ENCODE measurements around the gene CD8A. TPM values are rescaled to one million over a fixed set of nuclear protein-coding genes. Genes with fewer than 3 reads are reported as not detected.

The CD8A gene
- total RNA-seq, 1 experiment from 2014 or later = 0.28 TPM

GRCh38 chr2:86790134-86790675 is 508 bp downstream of the CD8A start:
- Histone ChIP-seq H3K9me2 (ENCODE audit: insufficient read depth) (no peaks in the 10 kb centered on the region), H2AFZ (no peak overlapping the region), H4K20me1 (ENCODE audit: insufficient read depth) (no peaks in the 10 kb centered on the region), H3K79me2 (ENCODE audit: low read depth) (no peaks in the 10 kb centered on the region), H3K9me3 (ENCODE audit: insufficient read depth, low read depth) (no peaks in the 10 kb centered on the region), H3K4me1 (replicated peaks; ENCODE audit: insufficient read depth) (no peaks in the 10 kb centered on the region), H3K27me3 (ENCODE audit: insufficient read depth, low read depth) (no peaks in the 10 kb centered on the region), H3K4me2 (no peak overlapping the region), H3K4me3 (no peak overlapping the region), H3K36me3 (ENCODE audit: low read depth) (no peaks in the 10 kb centered on the region), H3K27ac (no peak overlapping the region), H3F3A (ENCODE audit: insufficient read depth, low read depth) (no peaks in the 10 kb centered on the region)
- ChIA-PET CTCF (no interaction called here), POLR2A (ENCODE audit: unreplicated experiment) (no interaction called here)
- BruUV-seq (replicated peaks) = no TSS peak
- intact Hi-C loops (cut with micrococcal nuclease; ENCODE audit: unreplicated experiment) = no loop called here
- no peak for DNase-seq
- TF ChIP-seq EZH2 (IDR thresholded peaks at IDR 0.05; ENCODE audit: low read depth) (no peak), CTCF (conservative IDR thresholded peaks at IDR 0.05) (no peak)

GRCh38 chr2:86789687-86790133 is 1.0 kb downstream of the CD8A start:
- Histone ChIP-seq H3K4me2 (no peak overlapping the region), H3K27me3 (ENCODE audit: insufficient read depth, low read depth) (no peaks in the 10 kb centered on the region), H3F3A (ENCODE audit: insufficient read depth, low read depth) (no peaks in the 10 kb centered on the region), H3K4me1 (replicated peaks; ENCODE audit: insufficient read depth) (no peaks in the 10 kb centered on the region), H3K9me2 (ENCODE audit: insufficient read depth) (no peaks in the 10 kb centered on the region), H3K36me3 (ENCODE audit: low read depth) (no peaks in the 10 kb centered on the region), H3K27ac (no peak overlapping the region), H3K9me3 (ENCODE audit: insufficient read depth, low read depth) (no peaks in the 10 kb centered on the region), H3K79me2 (ENCODE audit: low read depth) (no peaks in the 10 kb centered on the region), H2AFZ (no peak overlapping the region), H4K20me1 (ENCODE audit: insufficient read depth) (no peaks in the 10 kb centered on the region; the same call in 1 of the 2 replicates), H3K4me3 (no peak overlapping the region)
- TF ChIP-seq EZH2 (IDR thresholded peaks at IDR 0.05; ENCODE audit: low read depth) (no peak), CTCF (conservative IDR thresholded peaks at IDR 0.05) (no peak)
- DNase-seq = no peak
- ChIA-PET CTCF (no interaction called here), POLR2A (ENCODE audit: unreplicated experiment) (no interaction called here)
- BruUV-seq (replicated peaks) = no TSS peak
- intact Hi-C loops (cut with micrococcal nuclease; ENCODE audit: unreplicated experiment) = no loop called here

- H2AFZ ChIP-seq = no peak overlapping the region
- no peaks in the 10 kb centered on the region; the same call in 1 of the 2 replicates for H4K20me1 ChIP-seq (ENCODE audit: insufficient read depth)
- ChIA-PET CTCF (no interaction called here), POLR2A (ENCODE audit: unreplicated experiment) (no interaction called here)
- H3F3A ChIP-seq (ENCODE audit: insufficient read depth, low read depth) = no peaks in the 10 kb centered on the region
- no peaks in the 10 kb centered on the region for H3K27me3 ChIP-seq (ENCODE audit: insufficient read depth, low read depth)
- no TSS peak for BruUV-seq (replicated peaks)
- H3K4me3 ChIP-seq = no peak overlapping the region
- no peaks in the 10 kb centered on the region for H3K9me3 ChIP-seq (ENCODE audit: insufficient read depth, low read depth)
- no peak overlapping the region for H3K27ac ChIP-seq
- no peaks in the 10 kb centered on the region for H3K79me2 ChIP-seq (ENCODE audit: low read depth)
- intact Hi-C loops (cut with micrococcal nuclease; ENCODE audit: unreplicated experiment) = no loop called here
- no peak for DNase-seq
- no peak overlapping the region for H3K4me2 ChIP-seq
- TF ChIP-seq CTCF (conservative IDR thresholded peaks at IDR 0.05) (no peak), EZH2 (IDR thresholded peaks at IDR 0.05; ENCODE audit: low read depth) (no peak)
- H3K36me3 ChIP-seq (ENCODE audit: low read depth) = no peaks in the 10 kb centered on the region
- H3K9me2 ChIP-seq (ENCODE audit: insufficient read depth) = no peaks in the 10 kb centered on the region
- H3K4me1 ChIP-seq (replicated peaks; ENCODE audit: insufficient read depth) = no peaks in the 10 kb centered on the region
Observed at GRCh38 chr2:86788881-86789686, 1.6 kb downstream of the CD8A start.

Data from PC-9 (cell line).